ENCODE results near the gene PLCL2.

DNA sequence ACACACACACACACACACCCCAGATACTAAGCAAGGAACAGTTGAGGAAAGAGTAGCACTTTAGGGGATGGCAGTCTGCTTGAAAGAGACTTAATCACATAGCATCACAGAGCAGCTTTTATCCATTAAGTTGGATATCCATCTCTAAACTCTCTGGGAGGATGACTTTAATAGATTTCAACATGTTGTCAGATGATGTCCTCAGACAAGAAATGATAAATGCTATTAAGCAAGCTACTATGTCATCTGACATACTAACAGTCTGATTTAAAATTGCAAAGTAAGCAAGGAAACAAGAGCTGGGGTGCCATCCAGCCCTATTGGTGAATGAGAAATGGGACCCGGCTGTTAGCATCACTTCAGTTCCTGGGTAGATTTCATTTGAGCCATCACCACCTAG is 136.9 kb downstream of the PLCL2 start:
- no peak for TF ChIP-seq EZH2phosphoT487 (IDR thresholded peaks at IDR 0.05; ENCODE audit: unreplicated experiment)
- TF ChIP-seq EZH2 (IDR thresholded peaks at IDR 0.05; ENCODE audit: low read depth, unreplicated experiment), result no peak
- TF ChIP-seq, protein P1, sequence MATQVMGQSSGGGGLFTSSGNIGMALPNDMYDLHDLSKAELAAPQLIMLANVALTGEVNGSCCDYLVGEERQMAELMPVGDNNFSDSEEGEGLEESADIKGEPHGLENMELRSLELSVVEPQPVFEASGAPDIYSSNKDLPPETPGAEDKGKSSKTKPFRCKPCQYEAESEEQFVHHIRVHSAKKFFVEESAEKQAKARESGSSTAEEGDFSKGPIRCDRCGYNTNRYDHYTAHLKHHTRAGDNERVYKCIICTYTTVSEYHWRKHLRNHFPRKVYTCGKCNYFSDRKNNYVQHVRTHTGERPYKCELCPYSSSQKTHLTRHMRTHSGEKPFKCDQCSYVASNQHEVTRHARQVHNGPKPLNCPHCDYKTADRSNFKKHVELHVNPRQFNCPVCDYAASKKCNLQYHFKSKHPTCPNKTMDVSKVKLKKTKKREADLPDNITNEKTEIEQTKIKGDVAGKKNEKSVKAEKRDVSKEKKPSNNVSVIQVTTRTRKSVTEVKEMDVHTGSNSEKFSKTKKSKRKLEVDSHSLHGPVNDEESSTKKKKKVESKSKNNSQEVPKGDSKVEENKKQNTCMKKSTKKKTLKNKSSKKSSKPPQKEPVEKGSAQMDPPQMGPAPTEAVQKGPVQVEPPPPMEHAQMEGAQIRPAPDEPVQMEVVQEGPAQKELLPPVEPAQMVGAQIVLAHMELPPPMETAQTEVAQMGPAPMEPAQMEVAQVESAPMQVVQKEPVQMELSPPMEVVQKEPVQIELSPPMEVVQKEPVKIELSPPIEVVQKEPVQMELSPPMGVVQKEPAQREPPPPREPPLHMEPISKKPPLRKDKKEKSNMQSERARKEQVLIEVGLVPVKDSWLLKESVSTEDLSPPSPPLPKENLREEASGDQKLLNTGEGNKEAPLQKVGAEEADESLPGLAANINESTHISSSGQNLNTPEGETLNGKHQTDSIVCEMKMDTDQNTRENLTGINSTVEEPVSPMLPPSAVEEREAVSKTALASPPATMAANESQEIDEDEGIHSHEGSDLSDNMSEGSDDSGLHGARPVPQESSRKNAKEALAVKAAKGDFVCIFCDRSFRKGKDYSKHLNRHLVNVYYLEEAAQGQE (IDR thresholded peaks at IDR 0.05; ENCODE audit: unreplicated experiment), result no peak
- no peak for TF ChIP-seq POLR2AphosphoS5 (IDR thresholded peaks at IDR 0.05; ENCODE audit: low read depth)
- TF ChIP-seq, protein P2, sequence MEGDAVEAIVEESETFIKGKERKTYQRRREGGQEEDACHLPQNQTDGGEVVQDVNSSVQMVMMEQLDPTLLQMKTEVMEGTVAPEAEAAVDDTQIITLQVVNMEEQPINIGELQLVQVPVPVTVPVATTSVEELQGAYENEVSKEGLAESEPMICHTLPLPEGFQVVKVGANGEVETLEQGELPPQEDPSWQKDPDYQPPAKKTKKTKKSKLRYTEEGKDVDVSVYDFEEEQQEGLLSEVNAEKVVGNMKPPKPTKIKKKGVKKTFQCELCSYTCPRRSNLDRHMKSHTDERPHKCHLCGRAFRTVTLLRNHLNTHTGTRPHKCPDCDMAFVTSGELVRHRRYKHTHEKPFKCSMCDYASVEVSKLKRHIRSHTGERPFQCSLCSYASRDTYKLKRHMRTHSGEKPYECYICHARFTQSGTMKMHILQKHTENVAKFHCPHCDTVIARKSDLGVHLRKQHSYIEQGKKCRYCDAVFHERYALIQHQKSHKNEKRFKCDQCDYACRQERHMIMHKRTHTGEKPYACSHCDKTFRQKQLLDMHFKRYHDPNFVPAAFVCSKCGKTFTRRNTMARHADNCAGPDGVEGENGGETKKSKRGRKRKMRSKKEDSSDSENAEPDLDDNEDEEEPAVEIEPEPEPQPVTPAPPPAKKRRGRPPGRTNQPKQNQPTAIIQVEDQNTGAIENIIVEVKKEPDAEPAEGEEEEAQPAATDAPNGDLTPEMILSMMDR (conservative IDR thresholded peaks at IDR 0.05; ENCODE audit: low read depth in 2 of 2), result no peak
- TF ChIP-seq NANOG (IDR thresholded peaks at IDR 0.05; ENCODE audit: borderline replicate concordance), result no peak
- TF ChIP-seq CREB1 (CRISPR knock-in tag; IDR thresholded peaks at IDR 0.05; ENCODE audit: low read depth), result no peak
- TF ChIP-seq, protein P3, sequence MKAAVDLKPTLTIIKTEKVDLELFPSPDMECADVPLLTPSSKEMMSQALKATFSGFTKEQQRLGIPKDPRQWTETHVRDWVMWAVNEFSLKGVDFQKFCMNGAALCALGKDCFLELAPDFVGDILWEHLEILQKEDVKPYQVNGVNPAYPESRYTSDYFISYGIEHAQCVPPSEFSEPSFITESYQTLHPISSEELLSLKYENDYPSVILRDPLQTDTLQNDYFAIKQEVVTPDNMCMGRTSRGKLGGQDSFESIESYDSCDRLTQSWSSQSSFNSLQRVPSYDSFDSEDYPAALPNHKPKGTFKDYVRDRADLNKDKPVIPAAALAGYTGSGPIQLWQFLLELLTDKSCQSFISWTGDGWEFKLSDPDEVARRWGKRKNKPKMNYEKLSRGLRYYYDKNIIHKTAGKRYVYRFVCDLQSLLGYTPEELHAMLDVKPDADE (IDR thresholded peaks at IDR 0.05), result no peak

Measured in GM23338 (cell line).